ENCODE measurements around the gene POLD2.

Gene POLD2

GRCh38 chr7:44116789-44117666, 6.3 kb downstream of the POLD2 start:
- TF ChIP-seq POLR2A (IDR thresholded peaks at IDR 0.05; ENCODE audit: extremely low read depth, insufficient read length) (no peak), MAX (IDR thresholded peaks at IDR 0.05; ENCODE audit: low read depth, low read length) (no peak), MYC (IDR thresholded peaks at IDR 0.05; ENCODE audit: low read depth, low read length) (no peak)
- TF ChIP-seq, protein P1, sequence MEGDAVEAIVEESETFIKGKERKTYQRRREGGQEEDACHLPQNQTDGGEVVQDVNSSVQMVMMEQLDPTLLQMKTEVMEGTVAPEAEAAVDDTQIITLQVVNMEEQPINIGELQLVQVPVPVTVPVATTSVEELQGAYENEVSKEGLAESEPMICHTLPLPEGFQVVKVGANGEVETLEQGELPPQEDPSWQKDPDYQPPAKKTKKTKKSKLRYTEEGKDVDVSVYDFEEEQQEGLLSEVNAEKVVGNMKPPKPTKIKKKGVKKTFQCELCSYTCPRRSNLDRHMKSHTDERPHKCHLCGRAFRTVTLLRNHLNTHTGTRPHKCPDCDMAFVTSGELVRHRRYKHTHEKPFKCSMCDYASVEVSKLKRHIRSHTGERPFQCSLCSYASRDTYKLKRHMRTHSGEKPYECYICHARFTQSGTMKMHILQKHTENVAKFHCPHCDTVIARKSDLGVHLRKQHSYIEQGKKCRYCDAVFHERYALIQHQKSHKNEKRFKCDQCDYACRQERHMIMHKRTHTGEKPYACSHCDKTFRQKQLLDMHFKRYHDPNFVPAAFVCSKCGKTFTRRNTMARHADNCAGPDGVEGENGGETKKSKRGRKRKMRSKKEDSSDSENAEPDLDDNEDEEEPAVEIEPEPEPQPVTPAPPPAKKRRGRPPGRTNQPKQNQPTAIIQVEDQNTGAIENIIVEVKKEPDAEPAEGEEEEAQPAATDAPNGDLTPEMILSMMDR (IDR thresholded peaks at IDR 0.05; ENCODE audit: low read depth, low read length) = no peak
- no peak overlapping the region for H3K4me3 ChIP-seq (ENCODE audit: low read depth, low read length)
- DNase-seq (ENCODE audit: low read depth) = no peak

DNA sequence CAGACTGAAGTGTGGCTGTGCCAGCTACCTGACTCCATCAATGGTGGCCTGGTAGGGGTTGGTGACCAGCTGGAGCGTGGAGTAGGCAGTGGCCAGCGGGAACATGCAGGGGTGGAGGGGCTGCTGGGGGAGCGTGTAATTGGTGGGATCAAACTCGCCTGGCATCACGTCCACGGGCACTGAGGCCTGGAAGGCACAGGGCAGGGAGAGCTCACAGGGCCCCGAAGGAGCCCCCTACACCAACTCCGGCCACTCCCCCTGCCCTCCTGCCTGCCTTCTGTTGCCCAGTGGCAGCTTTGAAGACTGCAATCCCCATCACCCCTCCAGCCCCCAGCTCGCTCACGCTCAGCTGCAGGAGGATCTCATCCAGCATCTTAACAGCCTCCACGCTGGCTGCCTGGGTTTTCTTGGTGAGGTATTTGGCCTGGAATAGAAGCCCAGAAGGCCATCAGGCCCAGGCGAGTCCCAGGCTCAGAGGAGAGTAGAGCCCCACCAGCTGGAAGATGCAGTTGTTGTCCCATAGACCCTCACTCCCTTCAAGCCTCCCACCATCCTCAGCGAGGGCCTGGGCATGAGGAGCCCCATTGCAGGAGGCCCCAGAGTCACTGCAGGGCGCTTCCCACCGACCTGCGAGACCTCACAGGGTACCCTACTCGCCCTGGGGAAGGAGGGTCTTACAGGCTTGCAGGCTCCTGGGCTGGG, 7.1 kb downstream of the POLD2 start:
- DNase-seq (ENCODE audit: low read depth) = no peak
- H3K4me3 ChIP-seq (ENCODE audit: low read depth, low read length) = no peak overlapping the region
- no peak for TF ChIP-seq MYC (IDR thresholded peaks at IDR 0.05; ENCODE audit: low read depth, low read length)
- no peak for TF ChIP-seq POLR2A (IDR thresholded peaks at IDR 0.05; ENCODE audit: extremely low read depth, insufficient read length)
- TF ChIP-seq, protein P1 (IDR thresholded peaks at IDR 0.05; ENCODE audit: low read depth, low read length) = no peak
- no peak for TF ChIP-seq MAX (IDR thresholded peaks at IDR 0.05; ENCODE audit: low read depth, low read length)

GRCh38 chr7:44114586-44115310, 8.6 kb downstream of the POLD2 start:
- no peak for DNase-seq (ENCODE audit: low read depth)
- TF ChIP-seq MYC (IDR thresholded peaks at IDR 0.05; ENCODE audit: low read depth, low read length) (no peak), POLR2A (IDR thresholded peaks at IDR 0.05; ENCODE audit: extremely low read depth, insufficient read length) (no peak), MAX (IDR thresholded peaks at IDR 0.05; ENCODE audit: low read depth, low read length) (no peak)
- TF ChIP-seq, protein P1 (IDR thresholded peaks at IDR 0.05; ENCODE audit: low read depth, low read length) = no peak
- H3K4me3 ChIP-seq (ENCODE audit: low read depth, low read length) = no peak overlapping the region

DNA sequence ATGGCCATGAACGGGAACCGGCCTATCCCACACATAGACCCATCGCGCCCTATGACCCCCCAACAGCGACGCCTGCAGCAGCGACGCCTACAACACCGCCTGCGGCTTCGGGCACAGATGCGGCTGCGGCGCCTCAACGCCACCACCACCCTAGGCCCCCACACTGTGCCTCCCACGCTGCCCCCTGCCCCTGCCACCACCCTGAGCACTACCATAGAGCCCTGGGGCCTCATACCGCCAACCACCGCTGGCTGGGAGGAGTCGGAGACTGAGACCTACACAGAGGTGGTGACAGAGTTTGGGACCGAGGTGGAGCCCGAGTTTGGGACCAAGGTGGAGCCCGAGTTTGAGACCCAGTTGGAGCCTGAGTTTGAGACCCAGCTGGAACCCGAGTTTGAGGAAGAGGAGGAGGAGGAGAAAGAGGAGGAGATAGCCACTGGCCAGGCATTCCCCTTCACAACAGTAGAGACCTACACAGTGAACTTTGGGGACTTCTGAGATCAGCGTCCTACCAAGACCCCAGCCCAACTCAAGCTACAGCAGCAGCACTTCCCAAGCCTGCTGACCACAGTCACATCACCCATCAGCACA, 9.5 kb downstream of the POLD2 start:
- no peak overlapping the region for H3K4me3 ChIP-seq (ENCODE audit: low read depth, low read length)
- no peak for DNase-seq (ENCODE audit: low read depth)
- TF ChIP-seq, protein P1 (IDR thresholded peaks at IDR 0.05; ENCODE audit: low read depth, low read length) = no peak
- TF ChIP-seq POLR2A (IDR thresholded peaks at IDR 0.05; ENCODE audit: extremely low read depth, insufficient read length) = peak; percentile 12

GRCh38 chr7:44112997-44113763, 10.2 kb downstream of the POLD2 start:
- H3K4me3 ChIP-seq (ENCODE audit: low read depth, low read length) = no peak overlapping the region
- no peak for DNase-seq (ENCODE audit: low read depth)
- no peak for TF ChIP-seq MYC (IDR thresholded peaks at IDR 0.05; ENCODE audit: low read depth, low read length)
- TF ChIP-seq, protein P1 (IDR thresholded peaks at IDR 0.05; ENCODE audit: low read depth, low read length) = no peak

All from NB4 (cell line).